Stromal cell of bone marrow (primary cell): ENCODE data around the gene TRHDE.

Experiments used
- DNase-seq: peaks from one replicate; pipeline ENCODE4 v3.0.0-alpha.2; 2012; ENCODE audit warnings: low read depth

TRHDE gene, protein sequence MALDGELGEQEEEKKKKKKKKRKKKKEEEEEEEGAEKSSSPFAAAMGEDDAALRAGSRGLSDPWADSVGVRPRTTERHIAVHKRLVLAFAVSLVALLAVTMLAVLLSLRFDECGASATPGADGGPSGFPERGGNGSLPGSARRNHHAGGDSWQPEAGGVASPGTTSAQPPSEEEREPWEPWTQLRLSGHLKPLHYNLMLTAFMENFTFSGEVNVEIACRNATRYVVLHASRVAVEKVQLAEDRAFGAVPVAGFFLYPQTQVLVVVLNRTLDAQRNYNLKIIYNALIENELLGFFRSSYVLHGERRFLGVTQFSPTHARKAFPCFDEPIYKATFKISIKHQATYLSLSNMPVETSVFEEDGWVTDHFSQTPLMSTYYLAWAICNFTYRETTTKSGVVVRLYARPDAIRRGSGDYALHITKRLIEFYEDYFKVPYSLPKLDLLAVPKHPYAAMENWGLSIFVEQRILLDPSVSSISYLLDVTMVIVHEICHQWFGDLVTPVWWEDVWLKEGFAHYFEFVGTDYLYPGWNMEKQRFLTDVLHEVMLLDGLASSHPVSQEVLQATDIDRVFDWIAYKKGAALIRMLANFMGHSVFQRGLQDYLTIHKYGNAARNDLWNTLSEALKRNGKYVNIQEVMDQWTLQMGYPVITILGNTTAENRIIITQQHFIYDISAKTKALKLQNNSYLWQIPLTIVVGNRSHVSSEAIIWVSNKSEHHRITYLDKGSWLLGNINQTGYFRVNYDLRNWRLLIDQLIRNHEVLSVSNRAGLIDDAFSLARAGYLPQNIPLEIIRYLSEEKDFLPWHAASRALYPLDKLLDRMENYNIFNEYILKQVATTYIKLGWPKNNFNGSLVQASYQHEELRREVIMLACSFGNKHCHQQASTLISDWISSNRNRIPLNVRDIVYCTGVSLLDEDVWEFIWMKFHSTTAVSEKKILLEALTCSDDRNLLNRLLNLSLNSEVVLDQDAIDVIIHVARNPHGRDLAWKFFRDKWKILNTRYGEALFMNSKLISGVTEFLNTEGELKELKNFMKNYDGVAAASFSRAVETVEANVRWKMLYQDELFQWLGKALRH

DNA sequence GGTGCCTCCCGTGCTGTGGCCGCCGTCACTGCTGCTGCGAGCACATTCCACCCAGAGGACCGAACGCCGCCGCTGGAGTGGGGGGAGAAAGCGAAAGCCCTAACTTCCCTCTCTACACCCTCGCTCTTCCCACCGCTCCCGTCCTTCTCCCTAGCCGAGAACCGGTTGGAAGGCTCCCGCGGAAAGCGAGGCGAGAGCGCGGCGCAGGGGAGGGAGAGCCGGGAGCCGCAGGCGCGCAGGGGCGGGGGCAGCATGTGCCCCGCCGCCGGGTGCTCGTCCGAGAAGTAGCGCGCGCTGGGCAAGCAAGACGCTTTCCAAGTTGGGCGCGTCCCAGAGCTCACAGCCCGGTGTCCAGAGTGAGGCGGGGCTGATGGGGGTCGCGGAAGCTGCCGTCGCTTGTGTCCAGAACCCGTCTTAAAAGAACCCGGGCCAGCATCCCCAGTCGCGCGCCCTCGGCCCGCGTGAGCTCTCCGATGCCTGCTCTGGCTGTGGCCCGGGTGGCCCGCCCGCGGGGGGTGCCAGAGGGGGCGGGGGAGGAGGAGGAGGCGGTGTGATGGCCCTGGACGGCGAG is at the start of gene TRHDE:
TSS of gene TRHDE (plus strand) at position 280 of the 571 bp plus-strand sequence. CDS start at position 554, 274 bp downstream.
- DNase-seq: no peak

DNA sequence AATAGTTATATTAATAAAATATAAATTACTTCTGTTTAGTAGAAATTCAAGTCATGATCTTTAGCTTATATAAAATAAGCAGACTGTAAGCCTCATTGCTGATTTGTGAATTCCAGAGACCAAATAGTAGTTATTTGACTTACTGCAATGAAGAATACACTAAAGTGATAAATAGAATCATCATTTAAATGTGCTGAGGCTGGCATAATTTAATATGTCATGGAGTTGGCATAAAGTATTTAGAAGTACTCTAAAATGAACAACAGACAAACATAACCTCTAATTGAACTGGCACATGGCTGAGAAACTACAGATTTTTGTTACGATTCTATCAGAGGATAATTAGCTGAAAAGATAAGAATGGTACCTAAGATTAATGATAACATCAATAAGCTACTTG is 45.7 kb upstream of the TRHDE start:
- no peak for DNase-seq

DNA sequence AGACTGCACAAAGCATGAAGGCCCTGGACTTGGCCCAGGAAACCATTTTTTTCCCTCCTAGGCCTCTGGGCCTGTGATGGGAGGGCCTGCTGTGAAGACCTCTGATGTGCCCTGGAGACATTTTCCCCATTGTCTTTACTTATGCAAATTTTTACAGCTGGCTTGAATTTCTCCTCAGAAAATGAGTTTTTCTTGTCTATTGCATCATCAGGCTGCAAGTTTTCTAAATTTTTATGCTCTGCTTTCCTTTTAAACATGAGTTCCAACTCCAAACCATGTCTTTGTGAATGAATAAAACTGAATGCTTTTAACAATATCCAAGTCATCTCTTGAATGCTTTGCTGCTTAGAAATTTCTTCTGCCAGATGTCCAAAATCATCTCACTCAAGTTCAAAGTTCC is 43.7 kb upstream of the TRHDE start:
- no peak for DNase-seq

DNA sequence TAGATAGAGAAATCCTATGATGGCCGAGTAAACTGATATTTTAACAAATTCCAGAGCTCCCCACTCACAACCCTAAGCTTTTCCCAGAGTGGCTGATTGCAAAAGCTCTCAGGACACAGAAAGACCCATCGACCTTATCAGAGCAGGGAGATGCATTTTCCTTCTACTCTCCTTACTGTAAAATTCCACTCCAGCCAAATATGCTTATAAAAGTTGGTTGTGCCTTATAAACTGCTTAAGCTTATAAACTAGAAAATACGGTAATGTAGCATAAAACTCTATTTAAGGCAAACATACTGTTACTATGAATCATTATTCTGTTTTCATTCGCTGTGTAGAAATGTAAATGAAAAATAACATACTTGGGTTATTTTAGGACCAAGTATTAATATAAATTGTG is 41.6 kb upstream of the TRHDE start:
- DNase-seq: peak; percentile 7

DNA sequence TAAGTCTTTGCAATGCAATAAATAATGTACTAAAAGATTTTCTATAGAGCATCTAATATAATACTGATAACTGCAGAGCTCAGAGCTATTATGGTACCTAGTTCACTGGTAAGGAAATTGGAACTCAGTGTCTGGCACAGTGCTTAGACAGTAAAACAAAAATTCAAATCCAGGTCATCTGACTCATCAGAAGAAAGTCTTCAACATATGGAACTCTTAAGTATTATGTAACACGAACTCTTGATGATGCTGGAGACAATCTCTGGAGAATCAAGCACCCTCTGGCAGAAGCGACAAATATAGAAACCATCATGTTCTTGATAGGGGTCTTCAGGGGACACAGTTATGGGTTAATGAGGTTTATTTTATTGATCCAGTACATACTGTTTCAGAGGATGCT is 37.3 kb upstream of the TRHDE start:
- DNase-seq: no peak

DNA sequence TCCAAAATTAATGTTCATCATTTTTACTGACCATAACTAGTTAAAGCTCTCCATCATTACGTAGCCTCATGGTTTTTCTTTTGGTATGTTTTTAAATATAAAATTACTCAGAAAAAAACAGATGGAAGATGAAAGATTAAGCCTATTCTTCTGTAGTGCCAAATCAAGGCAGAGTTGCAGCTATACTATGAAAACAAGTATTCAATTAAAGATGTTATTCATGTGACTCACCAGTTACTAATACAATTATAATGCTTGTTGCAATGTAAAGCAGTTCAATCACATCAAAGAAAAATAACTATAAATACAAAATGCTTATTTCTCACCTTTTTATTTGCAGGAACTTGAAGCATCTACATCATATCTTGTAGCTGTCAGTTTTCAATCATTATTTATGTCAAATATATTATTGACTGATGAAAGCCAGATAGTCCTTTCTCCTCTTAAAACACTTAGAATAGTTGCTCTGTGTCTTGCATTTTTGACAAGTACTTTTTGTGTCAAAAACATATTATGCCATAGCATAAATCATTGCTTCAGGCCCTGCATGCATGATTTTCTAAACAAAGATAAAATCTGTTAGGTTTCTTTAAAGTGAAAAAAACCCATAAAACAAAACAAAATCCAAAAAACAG is 36.0 kb upstream of the TRHDE start:
- no peak for DNase-seq

DNA sequence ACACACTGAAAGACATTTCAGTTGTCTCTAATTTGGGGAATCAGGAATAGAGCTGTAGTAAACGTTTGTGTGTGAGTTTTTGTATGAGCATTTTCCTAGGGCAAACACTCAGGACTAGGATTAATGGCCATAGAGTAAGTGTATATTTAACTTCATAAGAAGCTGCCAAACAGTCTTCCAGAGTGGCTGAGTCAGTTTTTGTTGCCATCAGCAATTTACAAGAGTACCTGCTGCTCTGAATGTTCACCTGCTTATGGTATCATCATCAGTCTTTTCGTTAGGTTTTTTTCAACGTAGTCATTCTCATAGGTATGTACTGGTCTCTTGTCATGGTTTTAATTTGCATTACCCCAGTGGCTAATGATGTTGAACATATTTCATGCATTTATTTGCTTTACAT is 30.6 kb upstream of the TRHDE start:
- DNase-seq: no peak

DNA sequence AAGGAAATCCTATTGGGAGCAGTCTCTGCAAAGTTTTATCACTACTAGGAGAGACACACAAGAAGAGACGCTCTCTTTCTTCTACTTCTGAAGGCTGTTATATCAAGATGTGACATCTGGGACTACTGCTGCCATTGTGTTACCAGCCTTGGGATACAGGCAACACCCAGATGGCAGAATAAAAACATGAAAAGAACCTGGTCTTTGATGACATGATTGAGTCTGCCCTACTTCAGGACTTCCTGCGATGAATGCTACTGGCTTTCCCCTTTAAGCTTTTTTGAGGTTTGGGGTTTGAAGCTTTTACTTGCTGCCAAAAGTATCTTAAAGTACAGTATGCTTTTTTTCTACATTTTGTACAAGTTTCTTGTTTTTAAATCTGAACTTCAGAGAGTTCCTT is 29.2 kb upstream of the TRHDE start:
- DNase-seq: no peak

DNA sequence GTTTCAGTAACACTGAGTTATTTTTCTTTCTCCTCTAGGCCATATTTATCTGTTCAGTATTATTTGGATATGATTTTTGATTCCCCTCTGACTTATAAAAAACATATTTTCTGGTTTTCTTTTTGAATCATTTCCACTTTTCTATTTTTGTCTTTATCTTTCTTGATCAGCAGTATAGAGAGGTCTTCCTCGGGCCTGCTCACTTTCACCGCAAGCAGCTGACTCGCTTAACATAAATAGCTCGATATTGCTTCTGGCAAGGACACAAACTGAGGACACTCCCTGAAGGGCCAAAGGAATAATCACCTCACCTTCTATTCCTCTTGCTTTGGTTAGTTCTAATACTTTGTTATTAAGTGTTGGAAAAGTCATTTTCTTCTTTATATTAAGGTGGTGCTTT is 25.8 kb upstream of the TRHDE start:
- DNase-seq: no peak

DNA sequence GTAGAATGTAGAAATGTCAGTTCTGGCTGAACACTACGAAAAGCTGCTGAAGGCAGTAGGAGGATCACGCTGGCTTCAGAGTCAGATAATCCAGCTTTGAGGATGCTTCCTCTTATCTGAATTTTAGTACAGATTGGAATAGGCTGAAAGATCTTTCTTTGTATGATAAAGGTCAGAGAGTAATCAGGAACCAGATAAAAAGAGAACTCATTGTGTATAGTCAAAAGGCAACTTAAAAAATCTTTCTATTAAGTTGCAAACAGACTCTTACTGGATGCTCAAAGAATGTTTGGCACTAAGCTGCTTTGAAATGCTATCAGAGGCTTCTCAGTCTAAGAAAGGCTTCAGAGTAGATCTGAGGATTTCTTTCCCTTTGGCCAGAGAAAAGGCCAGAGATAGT is 21.8 kb upstream of the TRHDE start:
- no peak for DNase-seq

DNA sequence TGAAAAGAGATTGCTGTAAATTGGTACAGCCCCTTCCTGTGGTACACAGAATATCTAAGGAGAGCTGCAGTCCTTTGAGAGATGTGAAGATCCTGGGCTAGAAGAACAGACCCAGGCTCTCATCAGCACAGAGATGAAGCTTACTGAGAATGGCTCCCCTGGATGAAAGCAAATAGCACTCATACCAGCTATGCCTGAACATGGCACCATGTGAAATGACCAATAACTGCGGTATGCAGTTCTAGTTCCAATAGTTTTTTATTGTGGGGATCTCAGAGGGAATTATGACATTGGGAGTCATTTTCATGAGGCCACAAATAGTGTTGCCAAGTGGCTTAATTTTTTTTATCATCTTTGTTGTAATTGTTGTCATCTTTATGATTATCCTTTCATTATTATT is 15.4 kb upstream of the TRHDE start:
- DNase-seq: no peak

DNA sequence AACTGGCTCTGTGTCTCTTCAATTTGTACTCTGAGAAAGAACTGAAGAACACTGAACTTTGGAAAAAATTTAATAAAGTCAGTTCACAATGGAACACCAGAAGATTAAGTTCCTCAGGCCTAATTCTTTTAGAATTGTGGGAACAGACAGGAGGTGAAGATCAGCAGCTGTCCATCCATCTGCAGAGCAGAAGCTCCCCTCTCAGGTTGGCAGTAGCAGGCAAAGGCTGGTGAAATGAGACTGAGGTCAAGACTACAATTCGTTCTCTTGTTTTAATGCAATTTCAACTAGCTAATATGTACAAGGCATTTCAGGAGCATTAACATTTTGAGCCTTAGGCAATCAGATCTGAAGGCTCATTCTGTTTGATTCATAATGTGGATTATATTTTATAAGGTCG is 10.3 kb upstream of the TRHDE start:
- no peak for DNase-seq

DNA sequence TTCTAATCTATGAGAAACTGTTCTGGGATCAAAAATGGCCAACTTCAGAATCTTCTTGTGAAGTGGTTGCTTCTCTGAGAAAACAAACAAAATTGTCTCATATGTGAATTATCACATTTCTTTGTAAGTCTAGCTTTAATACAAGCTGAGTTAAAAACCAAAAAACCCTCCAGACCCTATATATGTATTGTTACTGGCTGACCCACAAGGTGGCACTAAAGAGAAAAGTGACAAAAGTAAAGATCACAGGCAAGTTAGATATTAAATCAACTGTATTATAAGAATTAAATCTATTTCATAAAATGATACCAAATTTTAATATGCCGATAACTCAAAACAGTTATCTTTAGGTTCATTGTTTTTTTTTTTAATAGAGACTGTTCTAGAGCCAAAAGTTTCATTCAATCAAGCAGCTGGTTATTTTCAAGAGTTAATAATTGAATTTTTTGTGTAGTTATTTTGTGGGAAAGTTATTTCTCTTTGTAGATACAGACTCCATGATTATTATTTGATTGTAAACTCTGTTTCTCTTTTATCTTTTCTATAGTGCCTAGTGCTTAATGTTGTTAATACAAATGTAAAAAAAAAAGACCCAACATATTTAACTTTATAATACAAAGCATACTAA is 7.5 kb upstream of the TRHDE start:
- no peak for DNase-seq

DNA sequence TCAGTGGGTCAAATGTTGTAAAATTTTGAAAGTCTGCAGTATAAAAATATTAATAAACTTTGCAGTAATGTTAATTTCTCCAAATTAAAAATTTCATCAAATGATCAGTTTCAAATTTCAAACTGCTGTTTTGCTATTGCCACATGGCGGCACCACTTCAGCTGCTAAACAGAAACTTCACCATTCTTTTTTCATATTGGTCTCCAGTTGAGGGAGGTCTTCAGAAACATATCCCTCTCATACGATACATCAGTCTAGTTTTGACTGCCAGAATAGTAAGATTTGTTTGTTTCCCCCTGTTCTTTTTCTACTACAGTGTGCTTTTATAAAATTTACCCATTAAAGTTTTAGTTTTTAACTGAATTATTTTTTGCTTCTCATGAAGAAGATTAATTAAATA is 4.2 kb upstream of the TRHDE start:
- no peak for DNase-seq

DNA sequence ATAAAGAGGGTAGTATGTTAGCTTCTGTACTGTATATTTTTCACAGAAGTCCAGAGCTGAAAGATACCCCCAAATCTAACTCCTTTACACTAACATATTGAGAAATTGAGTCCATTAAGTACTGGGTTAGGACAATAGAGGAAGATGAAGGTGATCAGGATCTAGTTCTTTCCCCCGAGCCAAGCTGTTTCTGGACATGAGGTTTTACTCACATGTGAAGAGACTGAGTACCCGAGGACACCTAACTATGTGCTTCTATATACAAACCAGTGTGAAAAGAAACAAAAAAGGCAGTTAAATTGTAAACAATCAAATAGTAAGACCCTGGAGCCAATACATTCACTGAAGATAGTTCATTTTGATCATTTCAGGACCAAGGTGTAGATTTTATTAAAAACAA is 3.8 kb upstream of the TRHDE start:
- no peak for DNase-seq

DNA sequence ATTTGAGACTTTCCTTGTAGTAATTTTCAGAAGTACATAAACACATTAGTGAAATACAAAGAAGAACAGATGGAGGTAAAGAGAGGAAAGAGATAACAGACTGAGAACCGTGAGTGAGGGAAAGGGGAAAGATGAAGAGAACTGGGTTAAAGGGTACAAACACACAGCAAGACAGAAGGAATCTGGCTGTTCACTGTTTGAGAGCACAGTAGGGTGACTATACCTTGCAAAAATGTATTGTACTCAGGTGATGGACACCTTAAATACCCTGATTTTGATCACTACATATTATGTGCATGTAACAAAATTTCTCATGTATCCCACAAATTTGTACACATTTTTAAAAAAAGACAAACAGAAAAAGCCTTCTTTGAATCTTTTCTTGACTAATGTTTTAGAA is 2.7 kb upstream of the TRHDE start:
- DNase-seq: no peak

DNA sequence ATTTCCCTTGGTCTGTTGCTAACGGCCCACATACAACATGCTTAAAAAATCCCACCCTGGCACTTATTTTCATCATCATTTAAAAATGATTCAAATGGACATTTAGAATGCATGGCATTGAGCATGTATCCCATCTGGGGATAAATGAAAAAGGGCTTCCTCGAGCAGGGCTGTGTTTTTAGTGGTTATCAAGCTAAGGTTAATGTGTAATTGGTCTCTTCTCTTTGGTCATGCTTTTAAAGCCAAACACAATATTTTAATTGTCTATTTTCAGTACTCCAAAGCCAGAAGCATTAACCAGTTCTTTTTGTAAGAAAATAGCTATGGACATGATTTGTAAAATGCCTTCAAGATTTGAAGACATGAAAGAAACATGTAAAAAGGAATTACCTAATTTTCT is 1.9 kb upstream of the TRHDE start:
- no peak for DNase-seq

DNA sequence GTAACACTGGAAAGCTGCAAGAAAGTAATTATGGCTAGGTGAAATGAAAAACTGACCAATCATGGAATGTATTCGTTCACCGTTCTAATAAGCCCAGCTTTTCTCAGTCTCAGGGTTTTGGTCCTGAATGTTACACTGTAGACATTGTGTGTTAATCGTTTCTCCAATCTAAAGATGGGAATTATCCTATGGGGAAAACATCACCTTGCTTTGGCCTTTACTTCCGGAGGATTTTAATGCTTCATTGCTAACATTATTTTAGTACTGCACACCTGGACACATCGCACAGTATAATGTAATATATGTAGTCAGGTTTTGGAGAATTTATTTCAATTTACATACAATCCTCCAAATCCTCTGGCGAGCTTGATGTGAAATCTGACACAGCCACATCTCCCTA is 1.2 kb upstream of the TRHDE start:
- no peak for DNase-seq

DNA sequence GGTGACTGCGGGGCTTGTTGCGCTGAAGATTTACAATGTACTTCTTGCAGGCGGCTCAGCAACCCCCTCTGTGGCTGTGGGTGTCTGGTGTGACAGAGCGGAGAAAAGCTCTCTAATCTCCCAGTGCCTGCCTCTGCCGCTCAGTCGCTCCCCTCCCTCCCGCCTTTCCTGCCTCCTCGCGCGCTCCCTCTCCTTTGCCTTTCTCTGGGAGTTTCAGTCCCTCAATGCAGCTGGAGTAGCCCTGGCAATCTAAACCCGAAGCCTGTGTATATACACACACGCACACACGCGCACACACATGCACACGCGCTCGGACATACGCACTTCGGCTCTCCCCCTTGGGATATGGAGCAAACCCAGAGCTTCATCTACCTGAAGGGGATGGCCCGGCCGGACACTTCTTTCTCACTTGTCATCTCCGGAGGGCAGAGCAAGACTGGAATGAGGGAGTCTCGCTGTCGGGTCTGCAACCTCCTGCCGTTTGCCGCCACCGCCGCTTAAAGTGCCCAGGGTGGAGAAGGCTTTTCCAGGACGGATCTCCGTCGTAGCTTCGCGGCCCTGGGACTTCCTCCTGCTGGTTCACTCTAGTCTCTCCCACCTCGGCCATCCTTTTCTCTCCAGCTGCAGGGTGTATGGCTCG is 599 bp upstream of the TRHDE start:
- DNase-seq: no peak

DNA sequence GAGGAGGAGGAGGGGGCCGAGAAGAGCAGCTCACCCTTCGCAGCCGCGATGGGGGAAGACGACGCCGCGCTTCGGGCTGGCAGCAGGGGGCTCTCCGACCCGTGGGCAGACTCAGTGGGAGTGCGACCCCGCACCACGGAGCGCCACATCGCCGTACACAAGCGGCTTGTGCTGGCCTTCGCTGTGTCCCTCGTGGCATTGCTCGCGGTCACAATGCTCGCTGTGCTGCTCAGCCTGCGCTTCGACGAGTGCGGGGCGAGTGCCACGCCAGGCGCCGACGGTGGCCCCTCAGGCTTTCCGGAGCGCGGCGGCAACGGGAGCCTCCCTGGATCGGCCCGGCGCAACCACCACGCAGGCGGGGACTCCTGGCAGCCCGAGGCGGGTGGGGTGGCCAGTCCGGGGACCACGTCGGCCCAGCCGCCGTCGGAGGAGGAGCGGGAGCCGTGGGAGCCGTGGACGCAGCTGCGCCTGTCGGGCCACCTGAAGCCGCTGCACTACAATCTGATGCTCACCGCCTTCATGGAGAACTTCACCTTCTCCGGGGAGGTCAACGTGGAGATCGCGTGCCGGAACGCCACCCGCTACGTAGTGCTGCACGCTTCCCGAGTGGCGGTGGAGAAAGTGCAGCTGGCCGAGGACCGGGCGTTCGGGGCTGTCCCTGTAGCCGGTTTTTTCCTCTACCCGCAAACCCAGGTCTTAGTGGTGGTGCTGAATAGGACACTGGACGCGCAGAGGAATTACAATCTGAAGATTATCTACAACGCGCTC is 745 bp downstream of the TRHDE start:
- no peak for DNase-seq

DNA sequence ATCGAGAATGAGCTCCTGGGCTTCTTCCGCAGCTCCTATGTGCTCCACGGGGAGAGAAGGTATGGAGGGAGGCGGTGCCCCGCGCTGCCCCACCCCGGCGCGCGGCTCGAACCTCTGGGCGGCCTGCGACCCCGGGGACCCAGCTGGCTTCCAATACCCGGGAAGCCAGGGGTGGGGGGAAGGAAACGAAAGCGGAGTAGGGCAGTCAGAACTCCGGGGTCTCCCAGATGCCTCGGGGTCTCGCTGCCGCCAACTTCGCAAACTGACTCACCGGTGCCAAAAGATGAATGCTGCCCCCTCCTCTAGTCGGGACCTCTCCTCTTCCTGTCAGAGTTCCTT is 1.3 kb downstream of the TRHDE start:
- no peak for DNase-seq
